MCF 10A (cell line): ENCODE results near the gene MYCN. TPM values are rescaled to one million over a fixed set of nuclear protein-coding genes. Genes with fewer than 3 reads are reported as not detected.
"Not testable (repeated sequence)": the region's sequence is repeated elsewhere in the genome, so short reads cannot be mapped to it uniquely, and the experiment has no call there.

Source experiments
- BruUV-seq: library from RNA; stranded (reverse); fragments of 400-500 nt; replicated peaks from 2 replicates; lab custom pipeline; 2021; lab: Mats Ljungman, UMichigan
- CTCF ChIA-PET: fragments of 300-600 bp; sonication (Branson Sonifier 250); formaldehyde crosslinking; extraction: SDS; loops from one replicate; lab custom pipeline; 2021; ENCODE audit warnings: antibody characterized with exemption, inconsistent platforms; lab: Yijun Ruan, JAX
- POLR2A ChIA-PET: fragments of 300-600, 350-650 bp; sonication (Branson Sonifier 250); formaldehyde crosslinking; extraction: SDS; loops from one replicate; lab custom pipeline; 2020; ENCODE audit warnings: antibody characterized with exemption, inconsistent platforms; lab: Yijun Ruan, JAX
- DNase-seq: peaks from one replicate; pipeline ENCODE4 v3.0.0-alpha.2; 2018; ENCODE audit not compliant: unreplicated experiment
- H3K27ac Mint-ChIP-seq: one replicate; pipeline ENCODE4 v1.8.0; 2022; ENCODE audit warnings: mild to moderate bottlenecking, low read depth, mixed read lengths; ENCODE audit not compliant: unreplicated experiment
- H3K27me3 Mint-ChIP-seq: one replicate; pipeline ENCODE4 v1.8.0; 2022; ENCODE audit warnings: mixed read lengths; ENCODE audit not compliant: insufficient read depth, unreplicated experiment
- H3K36me3 Mint-ChIP-seq: one replicate; pipeline ENCODE4 v1.8.0; 2022; ENCODE audit warnings: mild to moderate bottlenecking, moderate library complexity, mixed read lengths; ENCODE audit not compliant: insufficient read depth, unreplicated experiment
- H3K4me1 Mint-ChIP-seq: one replicate; pipeline ENCODE4 v1.8.0; 2022; ENCODE audit warnings: mixed read lengths; ENCODE audit not compliant: insufficient read depth, unreplicated experiment
- H3K4me3 Mint-ChIP-seq: one replicate; pipeline ENCODE4 v1.8.0; 2022; ENCODE audit warnings: mild to moderate bottlenecking, moderate library complexity, mixed read lengths; ENCODE audit not compliant: unreplicated experiment
- H3K9me3 Mint-ChIP-seq: one replicate; pipeline ENCODE4 v1.8.0; 2022; ENCODE audit warnings: mixed read lengths; ENCODE audit not compliant: unreplicated experiment
- intact Hi-C: fragments of 100-400 bp; cut with micrococcal nuclease; formaldehyde crosslinking; loops from 2 replicates; pipeline ENCODE4 v1.14.1; 2022
- total RNA-seq: library from RNA; stranded (reverse); gene quantifications from 2 replicates; pipeline ENCODE4 v1.2.3, GENCODE V29; 2022
- TF ChIP-seq, protein P1 (sequence below): fragments of 200-600 bp; IDR thresholded peaks from one replicate; pipeline ENCODE4 v1.8.0; 2022; ENCODE audit warnings: antibody characterized with exemption, mild to moderate bottlenecking; ENCODE audit not compliant: unreplicated experiment

The MYCN gene
- total RNA-seq, 1 experiment from 2014 or later = not detected

DNA sequence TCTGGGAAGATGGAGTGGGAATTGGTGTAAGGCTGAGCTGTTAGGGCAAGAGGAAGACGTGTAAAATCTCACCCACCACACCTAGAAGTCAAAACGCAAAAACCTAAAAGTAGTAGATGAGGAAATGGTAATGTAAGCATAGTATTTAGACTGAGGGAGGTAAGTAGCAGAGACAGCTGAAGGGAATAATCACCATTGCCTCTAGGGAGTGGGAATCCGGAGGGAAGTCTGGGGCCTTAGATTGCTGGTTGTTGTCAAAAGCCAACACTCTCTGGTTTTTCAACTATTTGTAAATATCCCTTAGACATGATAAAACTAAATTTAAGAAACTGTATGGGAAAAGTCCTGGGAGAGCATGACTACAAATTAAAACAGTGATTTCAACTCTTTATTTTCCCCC lies 28.7 kb upstream of the MYCN start:
- intact Hi-C loops = no loop called here
- H3K27ac Mint-ChIP-seq = no peak overlapping the region
- ChIA-PET POLR2A (interaction anchor here (0.6 to 1.9 kb wide), 3 partner anchors 9 to 19 kb away, joined by 3 to 5 read pairs (median 3); no protein-coding TSS in a partner anchor), CTCF (interaction anchor here (0.6 kb wide), 1 partner anchor 1344 kb away, joined by 4 read pairs; no protein-coding TSS in a partner anchor)
- peaks cover 13% of the 10 kb centered on the region for H3K4me1 Mint-ChIP-seq
- TF ChIP-seq, protein P1, sequence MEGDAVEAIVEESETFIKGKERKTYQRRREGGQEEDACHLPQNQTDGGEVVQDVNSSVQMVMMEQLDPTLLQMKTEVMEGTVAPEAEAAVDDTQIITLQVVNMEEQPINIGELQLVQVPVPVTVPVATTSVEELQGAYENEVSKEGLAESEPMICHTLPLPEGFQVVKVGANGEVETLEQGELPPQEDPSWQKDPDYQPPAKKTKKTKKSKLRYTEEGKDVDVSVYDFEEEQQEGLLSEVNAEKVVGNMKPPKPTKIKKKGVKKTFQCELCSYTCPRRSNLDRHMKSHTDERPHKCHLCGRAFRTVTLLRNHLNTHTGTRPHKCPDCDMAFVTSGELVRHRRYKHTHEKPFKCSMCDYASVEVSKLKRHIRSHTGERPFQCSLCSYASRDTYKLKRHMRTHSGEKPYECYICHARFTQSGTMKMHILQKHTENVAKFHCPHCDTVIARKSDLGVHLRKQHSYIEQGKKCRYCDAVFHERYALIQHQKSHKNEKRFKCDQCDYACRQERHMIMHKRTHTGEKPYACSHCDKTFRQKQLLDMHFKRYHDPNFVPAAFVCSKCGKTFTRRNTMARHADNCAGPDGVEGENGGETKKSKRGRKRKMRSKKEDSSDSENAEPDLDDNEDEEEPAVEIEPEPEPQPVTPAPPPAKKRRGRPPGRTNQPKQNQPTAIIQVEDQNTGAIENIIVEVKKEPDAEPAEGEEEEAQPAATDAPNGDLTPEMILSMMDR = no peak
- H3K4me3 Mint-ChIP-seq = no peak overlapping the region
- peaks cover 24% of the 10 kb centered on the region for H3K27me3 Mint-ChIP-seq
- no peak for DNase-seq
- no TSS peak for BruUV-seq
- no peaks in the 10 kb centered on the region for H3K36me3 Mint-ChIP-seq
- no peaks in the 10 kb centered on the region for H3K9me3 Mint-ChIP-seq

DNA sequence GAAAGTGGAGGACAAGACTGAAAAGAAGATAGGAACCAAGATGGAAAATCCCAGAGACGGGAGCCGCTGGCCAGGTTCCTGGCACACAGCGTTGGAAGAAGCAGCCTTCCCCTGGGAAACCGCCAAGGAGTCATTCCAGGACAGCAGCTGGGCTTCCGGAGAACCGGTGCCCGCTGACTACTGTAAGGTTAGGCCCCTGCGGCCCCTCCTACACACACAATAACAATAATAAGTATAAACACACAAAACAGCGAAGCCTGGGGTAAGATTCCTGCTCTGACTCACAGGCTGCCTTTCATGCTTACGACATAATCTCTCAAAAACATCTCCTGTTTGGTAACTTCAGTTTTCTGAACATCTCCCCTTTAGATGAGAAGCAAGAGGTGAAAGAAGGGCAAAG lies 28.1 kb upstream of the MYCN start:
- Mint-ChIP-seq H3K4me3 (no peak overlapping the region), H3K27ac (no peak overlapping the region), H3K27me3 (peaks cover 24% of the 10 kb centered on the region), H3K36me3 (no peaks in the 10 kb centered on the region), H3K9me3 (no peaks in the 10 kb centered on the region), H3K4me1 (peaks cover 13% of the 10 kb centered on the region)
- TF ChIP-seq, protein P1 = no peak
- ChIA-PET CTCF (no interaction called here), POLR2A (interaction anchor here (0.8 to 1.9 kb wide), 2 partner anchors 16 to 19 kb away, joined by 3 to 5 read pairs; no protein-coding TSS in a partner anchor)
- intact Hi-C loops = no loop called here
- DNase-seq = peak; percentile 98
- no TSS peak for BruUV-seq

- no peak for DNase-seq
- BruUV-seq = no TSS peak
- Mint-ChIP-seq H3K27me3 (peaks cover 32% of the 10 kb centered on the region), H3K4me3 (no peak overlapping the region), H3K36me3 (no peaks in the 10 kb centered on the region), H3K27ac (no peak overlapping the region), H3K4me1 (peaks cover 13% of the 10 kb centered on the region), H3K9me3 (no peaks in the 10 kb centered on the region)
- CTCF ChIA-PET = no interaction called here
- TF ChIP-seq, protein P1 = no peak
- intact Hi-C loops = no loop called here
- POLR2A ChIA-PET = no interaction called here
Measured at GRCh38 chr2:15913146-15913545, 27.2 kb upstream of the MYCN start.

- no peak for DNase-seq
- Mint-ChIP-seq H3K9me3 (no peaks in the 10 kb centered on the region), H3K4me1 (peaks cover 17% of the 10 kb centered on the region), H3K4me3 (no peak overlapping the region), H3K27me3 (peaks cover 48% of the 10 kb centered on the region), H3K27ac (no peak overlapping the region), H3K36me3 (no peaks in the 10 kb centered on the region)
- intact Hi-C loops = no loop called here
- BruUV-seq = no TSS peak
- POLR2A ChIA-PET = interaction anchor here (0.5 kb wide), 1 partner anchor 16 kb away, joined by 3 read pairs; no protein-coding TSS in a partner anchor
- CTCF ChIA-PET = interaction anchor here (0.6 to 0.8 kb wide), 2 partner anchors 25 to 27 kb away, joined by 3 to 4 read pairs; no protein-coding TSS in a partner anchor
- TF ChIP-seq, protein P1 = no peak
Measured at GRCh38 chr2:15914596-15915385, 25.6 kb upstream of the MYCN start.

DNA sequence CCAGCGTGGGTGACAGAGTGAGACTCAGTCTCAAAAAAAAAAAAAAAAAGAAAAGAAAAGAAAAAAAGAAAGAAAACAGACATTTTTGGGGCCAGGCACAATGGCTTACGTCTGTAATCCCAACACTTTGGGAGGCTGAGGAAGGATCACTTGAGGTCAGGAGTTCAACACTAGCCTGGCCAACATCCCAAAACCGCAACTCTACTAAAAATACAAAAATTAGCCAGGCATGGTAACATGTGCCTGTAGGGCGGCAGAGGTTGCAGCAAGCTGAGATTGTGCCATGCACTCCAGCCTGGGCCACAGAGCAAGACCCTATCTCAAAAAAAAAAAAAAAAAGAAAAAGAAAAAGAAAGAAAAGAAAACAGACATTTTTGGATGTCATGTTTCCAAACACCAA lies 24.8 kb upstream of the MYCN start:
- CTCF ChIA-PET = interaction anchor here (0.8 kb wide), 1 partner anchor 24 kb away, joined by 3 read pairs; no protein-coding TSS in a partner anchor
- H3K9me3 Mint-ChIP-seq, H3K36me3 Mint-ChIP-seq, H3K4me3 Mint-ChIP-seq, BruUV-seq, H3K27ac Mint-ChIP-seq, intact Hi-C loops: not testable (repeated sequence)
- peaks cover 56% of the 10 kb centered on the region for H3K27me3 Mint-ChIP-seq
- peaks cover 23% of the 10 kb centered on the region for H3K4me1 Mint-ChIP-seq
- DNase-seq = peak; percentile 72
- POLR2A ChIA-PET = interaction anchor here (0.5 kb wide), 1 partner anchor 15 kb away, joined by 3 read pairs; no protein-coding TSS in a partner anchor
